HG02798 (cell line): ENCODE results near the gene MAD2L2.
A peak's percentile ranks its signal among the peaks of the same experiment; 100 is the strongest.
"Not testable (repeated sequence)": the region's sequence is repeated elsewhere in the genome, so short reads cannot be mapped to it uniquely, and the experiment has no call there.

Source experiments
- ATAC-seq: cut with Tn5 transposase; IDR thresholded peaks from one replicate; pipeline ENCODE4 v1.9.1; 2021; ENCODE audit warnings: mild to moderate bottlenecking; ENCODE audit not compliant: unreplicated experiment, poor library complexity

Gene MAD2L2

GRCh38 chr1:11654137-11654938, 26.6 kb downstream of the MAD2L2 start, which contains the start of the genes FBXO2 and FBXO44:
Gene FBXO2 (minus strand): TSS chr1:11654429. CDS start chr1:11654340, 89 bp downstream.
Gene FBXO44 (plus strand): TSS chr1:11654877. CDS start chr1:11655836, 959 bp downstream.
- peak; percentile 76 for ATAC-seq

GRCh38 chr1:11653861-11654136, 27.1 kb downstream of the MAD2L2 start:
- no peak for ATAC-seq

GRCh38 chr1:11653101-11653860, 27.7 kb downstream of the MAD2L2 start:
- no peak for ATAC-seq

GRCh38 chr1:11652203-11652780, 28.7 kb downstream of the MAD2L2 start:
- ATAC-seq, result no peak

- ATAC-seq, result no peak
Observed at GRCh38 chr1:11651017-11651416, 29.9 kb downstream of the MAD2L2 start.

- ATAC-seq, result peak; percentile 36
Observed at GRCh38 chr1:11650331-11650991, 30.5 kb downstream of the MAD2L2 start.

- ATAC-seq, result no peak
Observed at GRCh38 chr1:11649624-11650330, 31.2 kb downstream of the MAD2L2 start.

GRCh38 chr1:11649237-11649623, 31.7 kb downstream of the MAD2L2 start:
- ATAC-seq, result no peak

- ATAC-seq, result no peak
Observed at GRCh38 chr1:11648732-11649158, 32.2 kb downstream of the MAD2L2 start.

- ATAC-seq, result no peak
Observed at GRCh38 chr1:11648039-11648438, 32.9 kb downstream of the MAD2L2 start.

GRCh38 chr1:11647333-11647732, 33.6 kb downstream of the MAD2L2 start:
- no peak for ATAC-seq

- ATAC-seq, result no peak
Observed at GRCh38 chr1:11646317-11646716, 34.6 kb downstream of the MAD2L2 start.

GRCh38 chr1:11645670-11646265, 35.2 kb downstream of the MAD2L2 start:
- no peak for ATAC-seq

- ATAC-seq, result no peak
Observed at GRCh38 chr1:11645270-11645669, 35.7 kb downstream of the MAD2L2 start.

GRCh38 chr1:11643782-11644181, 37.2 kb downstream of the MAD2L2 start:
- no peak for ATAC-seq

- ATAC-seq, result not testable (repeated sequence)
Observed at GRCh38 chr1:11642418-11643017, 38.4 kb downstream of the MAD2L2 start.

- no peak for ATAC-seq
Observed at GRCh38 chr1:11641776-11642305, 39.1 kb downstream of the MAD2L2 start.

GRCh38 chr1:11640944-11641343, 40.0 kb downstream of the MAD2L2 start:
- ATAC-seq, result no peak

- no peak for ATAC-seq
Observed at GRCh38 chr1:11640101-11640500, 40.8 kb downstream of the MAD2L2 start.
